ENCODE measurements around the gene MEMO1.
"Not testable (repeated sequence)": the region's sequence is repeated elsewhere in the genome, so short reads cannot be mapped to it uniquely, and the experiment has no call there.

Gene MEMO1

GRCh38 chr2:31973665-31974064, 37.1 kb downstream of the MEMO1 start:
- DNase-seq = no peak

GRCh38 chr2:31972059-31972458, 38.7 kb downstream of the MEMO1 start:
- H3K4me1 ChIP-seq = no peaks in the 10 kb centered on the region
- TF ChIP-seq, protein P1, sequence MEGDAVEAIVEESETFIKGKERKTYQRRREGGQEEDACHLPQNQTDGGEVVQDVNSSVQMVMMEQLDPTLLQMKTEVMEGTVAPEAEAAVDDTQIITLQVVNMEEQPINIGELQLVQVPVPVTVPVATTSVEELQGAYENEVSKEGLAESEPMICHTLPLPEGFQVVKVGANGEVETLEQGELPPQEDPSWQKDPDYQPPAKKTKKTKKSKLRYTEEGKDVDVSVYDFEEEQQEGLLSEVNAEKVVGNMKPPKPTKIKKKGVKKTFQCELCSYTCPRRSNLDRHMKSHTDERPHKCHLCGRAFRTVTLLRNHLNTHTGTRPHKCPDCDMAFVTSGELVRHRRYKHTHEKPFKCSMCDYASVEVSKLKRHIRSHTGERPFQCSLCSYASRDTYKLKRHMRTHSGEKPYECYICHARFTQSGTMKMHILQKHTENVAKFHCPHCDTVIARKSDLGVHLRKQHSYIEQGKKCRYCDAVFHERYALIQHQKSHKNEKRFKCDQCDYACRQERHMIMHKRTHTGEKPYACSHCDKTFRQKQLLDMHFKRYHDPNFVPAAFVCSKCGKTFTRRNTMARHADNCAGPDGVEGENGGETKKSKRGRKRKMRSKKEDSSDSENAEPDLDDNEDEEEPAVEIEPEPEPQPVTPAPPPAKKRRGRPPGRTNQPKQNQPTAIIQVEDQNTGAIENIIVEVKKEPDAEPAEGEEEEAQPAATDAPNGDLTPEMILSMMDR (IDR thresholded peaks at IDR 0.05) = no peak
- H3K27ac ChIP-seq = no peak overlapping the region
- H3K27me3 ChIP-seq = no peaks in the 10 kb centered on the region
- DNase-seq = no peak
- H3K9me3 ChIP-seq = no peaks in the 10 kb centered on the region
- no peak overlapping the region for H3K4me3 ChIP-seq
- intact Hi-C loops (cut with DNase I; ENCODE audit: low total_unique reads) = no loop called here
- no peaks in the 10 kb centered on the region for H3K36me3 ChIP-seq

More at GRCh38 chr2:31973665-31974064, 37.1 kb downstream of the MEMO1 start:
- no peaks in the 10 kb centered on the region for H3K27me3 ChIP-seq
- H3K4me1 ChIP-seq = no peaks in the 10 kb centered on the region
- H3K4me3 ChIP-seq = no peak overlapping the region
- no peak overlapping the region for H3K27ac ChIP-seq
- TF ChIP-seq, protein P1 (IDR thresholded peaks at IDR 0.05) = no peak
- no peaks in the 10 kb centered on the region for H3K9me3 ChIP-seq
- intact Hi-C loops (cut with DNase I; ENCODE audit: low total_unique reads) = no loop called here
- no peaks in the 10 kb centered on the region for H3K36me3 ChIP-seq

- Histone ChIP-seq H3K27ac (no peak overlapping the region), H3K27me3 (no peaks in the 10 kb centered on the region), H3K36me3 (no peaks in the 10 kb centered on the region), H3K9me3 (no peaks in the 10 kb centered on the region), H3K4me1 (no peaks in the 10 kb centered on the region), H3K4me3 (no peak overlapping the region)
- TF ChIP-seq, protein P1 (IDR thresholded peaks at IDR 0.05) = no peak
- intact Hi-C loops (cut with DNase I; ENCODE audit: low total_unique reads) = no loop called here
- DNase-seq = no peak
Observed at GRCh38 chr2:31969178-31969577, 41.6 kb downstream of the MEMO1 start.

- no peak overlapping the region for H3K4me3 ChIP-seq
- H3K9me3 ChIP-seq = no peaks in the 10 kb centered on the region
- intact Hi-C loops (cut with DNase I; ENCODE audit: low total_unique reads) = no loop called here
- TF ChIP-seq, protein P1 (IDR thresholded peaks at IDR 0.05) = no peak
- DNase-seq = no peak
- no peak overlapping the region for H3K27ac ChIP-seq
- no peaks in the 10 kb centered on the region for H3K27me3 ChIP-seq
- H3K36me3 ChIP-seq = no peaks in the 10 kb centered on the region
- H3K4me1 ChIP-seq = no peaks in the 10 kb centered on the region
Observed at GRCh38 chr2:31967790-31968189, 43.0 kb downstream of the MEMO1 start.

DNA sequence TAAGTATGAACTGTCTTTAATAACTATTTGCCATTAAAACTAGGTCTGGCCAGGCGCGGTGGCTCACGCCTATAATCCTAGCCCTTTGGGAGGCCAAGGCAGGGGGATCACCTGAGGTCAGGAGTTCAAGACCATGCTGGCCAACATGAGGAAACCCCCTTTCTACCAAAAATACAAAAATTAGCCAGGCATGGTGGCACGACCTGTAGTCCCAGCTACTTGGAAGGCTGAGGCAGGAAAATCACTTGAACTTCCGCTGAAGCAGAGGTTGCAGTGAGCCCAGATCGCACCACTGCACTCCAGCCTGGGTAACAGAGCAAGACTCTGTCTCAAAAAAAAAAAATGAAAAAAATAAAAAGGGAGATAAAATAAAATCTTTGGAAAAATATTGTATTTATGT, 44.4 kb downstream of the MEMO1 start:
- H3K36me3 ChIP-seq; H3K27me3 ChIP-seq; H3K4me1 ChIP-seq; H3K27ac ChIP-seq; H3K4me3 ChIP-seq; DNase-seq; intact Hi-C loops (cut with DNase I; ENCODE audit: low total_unique reads); H3K9me3 ChIP-seq: not testable (repeated sequence)

GRCh38 chr2:31965094-31965493, 45.7 kb downstream of the MEMO1 start:
- Histone ChIP-seq H3K27me3 (no peaks in the 10 kb centered on the region), H3K4me1 (peaks cover 0 to 13% (median 0%) of the 10 kb centered on the region in 4 donors), H3K27ac (no peak overlapping the region), H3K9me3 (no peaks in the 10 kb centered on the region), H3K4me3 (no peak overlapping the region), H3K36me3 (no peaks in the 10 kb centered on the region)
- TF ChIP-seq, protein P1 (IDR thresholded peaks at IDR 0.05) = no peak
- no peak for DNase-seq
- intact Hi-C loops (cut with DNase I; ENCODE audit: low total_unique reads) = no loop called here

Measured in tibial artery (tissue), 4 donors.